ENCODE data around the gene MT1M.
"Not testable (repeated sequence)": the region's sequence is repeated elsewhere in the genome, so short reads cannot be mapped to it uniquely, and the experiment has no call there.

Gene MT1M

GRCh38 chr16:56632156-56632847, at the start of gene MT1M:
TSS of gene MT1M (plus strand) at chr16:56632659. CDS start at chr16:56632732, 73 bp downstream.
- DNase-seq (ENCODE audit: low spot score): no peak

GRCh38 chr16:56582911-56583310, 49.5 kb upstream of the MT1M start:
- not testable (repeated sequence) for DNase-seq (ENCODE audit: low spot score)

- no peak for DNase-seq (ENCODE audit: low spot score)
These were observed 48.9 kb upstream of the MT1M start for GRCh38 chr16:56583351-56584168.

DNA sequence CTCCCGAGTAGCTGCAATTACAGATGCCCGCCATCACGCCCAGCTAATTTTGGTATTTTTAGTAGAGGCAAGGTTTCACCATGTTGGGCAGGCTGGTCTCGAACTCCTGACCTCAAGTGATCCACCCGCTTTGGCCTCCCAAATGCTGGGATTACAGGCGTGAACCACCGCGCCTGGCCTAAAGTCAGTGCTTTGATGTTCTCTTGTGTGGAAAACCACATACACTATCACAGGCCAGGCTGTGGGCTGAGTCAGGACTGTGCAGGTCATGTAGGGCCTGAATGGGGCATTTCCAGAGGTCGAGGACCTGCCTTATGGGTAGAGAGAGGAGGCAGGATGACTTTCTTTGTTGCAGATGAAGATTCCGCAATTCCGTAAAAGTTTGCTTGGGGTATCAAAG, 48.2 kb upstream of the MT1M start:
- no peak for DNase-seq (ENCODE audit: low spot score)

- DNase-seq (ENCODE audit: low spot score): no peak
These were observed 43.7 kb upstream of the MT1M start for GRCh38 chr16:56588781-56589140.

DNA sequence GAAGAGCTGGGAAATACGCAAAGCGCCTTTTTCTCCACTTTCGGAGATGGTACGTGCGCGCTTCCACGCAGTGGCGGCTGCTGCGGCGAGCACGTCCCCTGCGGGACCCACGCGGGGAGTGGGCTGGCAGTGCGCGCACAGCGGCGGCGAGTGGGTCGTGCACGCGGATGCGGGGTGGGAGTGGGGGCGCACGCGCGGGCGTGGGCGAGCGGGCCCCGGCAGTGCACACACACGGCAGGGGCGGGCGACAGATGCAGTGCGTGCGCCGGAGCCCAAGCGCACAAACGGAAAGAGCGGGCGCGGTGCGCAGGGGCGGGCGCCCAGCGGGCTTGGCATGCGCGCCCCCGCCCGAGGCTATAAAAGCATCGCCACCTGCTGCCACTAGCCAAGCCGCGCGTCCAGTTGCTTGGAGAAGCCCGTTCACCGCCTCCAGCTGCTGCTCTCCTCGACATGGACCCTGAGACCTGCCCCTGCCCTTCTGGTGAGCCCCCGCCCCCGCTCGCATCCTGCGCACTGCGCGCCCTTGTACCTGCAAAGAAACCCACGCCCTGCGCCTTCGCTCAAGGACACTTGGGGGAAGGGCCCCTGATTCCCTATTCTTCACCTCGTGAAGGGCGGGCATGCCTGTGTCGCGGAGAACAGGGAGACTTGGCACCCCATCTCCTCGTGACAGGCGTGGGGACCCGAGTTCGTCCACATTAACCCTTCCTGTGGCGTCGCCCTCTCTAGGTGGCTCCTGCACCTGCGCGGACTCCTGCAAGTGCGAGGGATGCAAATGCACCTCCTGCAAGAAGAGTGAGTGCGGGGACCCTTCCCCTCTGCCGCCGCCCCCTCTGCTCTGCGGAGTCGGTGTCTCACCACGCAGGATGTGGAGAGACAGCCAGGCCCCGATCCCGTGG, 43.1 kb upstream of the MT1M start, which contains the start of gene MT3:
MT3 (plus strand) TSS at position 388 of the 899 bp plus-strand sequence; CDS start at position 451, 63 bp downstream.
- no peak for DNase-seq (ENCODE audit: low spot score)

DNA sequence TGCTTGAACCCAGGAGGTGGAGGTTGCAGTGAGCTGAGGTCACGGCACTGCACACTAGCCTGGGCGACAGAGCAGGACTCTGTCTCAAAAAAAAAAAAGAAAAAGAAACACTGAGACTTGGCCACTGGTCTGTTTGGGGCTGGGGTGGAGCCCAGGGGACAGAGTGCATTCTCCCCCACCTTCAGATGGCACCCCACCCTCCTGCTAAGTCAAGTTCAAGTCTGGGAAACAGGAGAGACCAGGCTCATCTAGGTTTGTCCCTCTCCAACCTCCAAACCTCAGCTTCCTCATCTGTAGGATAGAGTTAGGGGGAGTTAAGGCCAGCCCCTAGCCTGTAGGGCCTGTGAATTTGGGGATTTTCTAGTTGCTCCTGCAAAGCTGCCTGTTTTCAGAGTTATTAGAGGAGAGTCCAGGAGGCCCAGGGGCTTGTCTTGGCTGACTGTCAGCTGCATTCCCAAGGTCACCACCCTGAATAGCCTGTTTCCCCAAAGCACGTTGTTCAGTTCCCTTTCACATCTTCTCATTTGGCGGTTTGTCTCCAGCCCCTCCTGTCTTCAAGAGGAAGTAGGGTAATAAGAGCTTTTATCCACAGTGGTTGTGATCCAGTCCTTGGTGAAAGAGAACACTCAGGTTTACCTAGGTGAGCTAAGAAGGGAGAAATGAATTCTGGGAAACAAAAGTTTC, 40.9 kb upstream of the MT1M start:
- DNase-seq (ENCODE audit: low spot score): no peak

DNA sequence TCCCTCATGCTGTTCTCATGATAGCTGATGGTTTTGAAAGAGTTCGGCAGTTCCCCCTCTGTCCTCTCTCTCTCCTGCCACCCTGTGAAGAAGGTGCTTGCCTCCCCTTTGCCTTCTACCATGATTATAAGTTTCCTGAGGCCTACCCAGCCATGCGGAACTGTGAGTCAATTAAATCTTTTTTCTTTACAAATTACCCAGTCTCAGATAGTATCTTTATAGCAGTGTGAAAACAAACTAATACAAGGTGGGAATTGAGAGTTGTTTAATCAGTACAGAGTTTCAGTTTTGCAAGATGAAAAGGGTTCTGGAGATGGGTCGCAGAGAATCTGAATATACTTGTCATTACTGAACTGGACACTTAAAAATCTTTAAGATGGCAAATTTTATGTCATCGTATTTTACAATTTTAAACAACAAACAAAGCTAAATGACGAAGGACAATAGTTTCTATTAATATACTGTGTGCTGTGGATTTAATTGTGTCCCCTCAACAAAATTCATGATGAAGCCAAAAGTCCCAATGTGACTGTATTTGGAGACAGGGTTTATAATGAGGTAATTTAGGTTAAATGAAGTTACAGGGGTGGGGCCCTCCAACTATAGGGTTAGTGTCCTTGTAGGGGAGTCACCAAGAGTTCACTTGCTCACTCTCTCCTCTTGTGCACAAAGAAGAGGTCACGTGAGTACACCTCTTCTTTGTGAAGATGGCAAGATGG, 38.7 kb upstream of the MT1M start:
- no peak for DNase-seq (ENCODE audit: low spot score)

GRCh38 chr16:56594292-56594619, 38.2 kb upstream of the MT1M start:
- DNase-seq (ENCODE audit: low spot score): no peak

- peak; percentile 48 for DNase-seq (ENCODE audit: low spot score)
These were observed 32.0 kb upstream of the MT1M start for GRCh38 chr16:56600398-56600999.

- no peak for DNase-seq (ENCODE audit: low spot score)
These were observed 31.1 kb upstream of the MT1M start for GRCh38 chr16:56601325-56601724.

GRCh38 chr16:56603589-56603988, 28.9 kb upstream of the MT1M start:
- DNase-seq (ENCODE audit: low spot score): peak; percentile 53

- no peak for DNase-seq (ENCODE audit: low spot score)
These were observed 27.5 kb upstream of the MT1M start for GRCh38 chr16:56604966-56605365.

DNA sequence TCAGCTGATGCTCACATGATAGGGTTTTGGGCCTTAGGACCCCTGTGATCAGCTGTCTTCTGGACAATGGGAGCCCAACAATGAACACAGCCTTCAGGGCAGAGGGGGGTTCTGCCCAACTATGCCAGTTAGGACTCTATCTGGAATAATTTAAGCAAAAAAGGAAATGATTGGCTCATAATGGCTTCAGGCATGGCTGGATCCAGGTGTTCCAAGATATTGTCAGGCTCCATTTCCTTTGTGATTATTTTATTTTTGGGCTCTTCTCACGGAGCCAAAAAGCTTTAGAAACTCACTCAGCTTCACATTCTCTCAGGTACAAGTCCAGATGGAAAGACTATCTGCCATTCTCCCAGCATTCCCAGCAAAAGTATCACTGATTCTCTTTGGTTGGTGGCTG, 27.0 kb upstream of the MT1M start:
- no peak for DNase-seq (ENCODE audit: low spot score)

DNA sequence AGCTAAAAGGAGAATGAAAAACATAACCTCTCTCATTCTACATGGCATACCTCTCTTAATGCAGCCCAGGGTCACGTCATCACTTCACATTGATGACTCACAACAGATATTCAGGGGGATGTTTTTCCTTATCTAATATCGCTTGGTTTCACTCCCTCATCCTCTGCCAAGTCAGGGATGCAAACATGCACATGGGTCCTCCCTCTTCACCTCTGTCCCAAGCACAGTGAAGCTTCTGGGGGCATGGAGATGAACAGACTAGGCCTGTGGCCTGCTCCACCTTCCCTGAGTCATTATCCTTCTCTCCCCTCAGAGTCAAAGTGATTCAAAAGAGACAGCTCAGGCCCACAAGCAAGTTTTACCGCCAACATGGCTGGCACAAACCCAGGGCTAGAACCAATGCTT, 26.4 kb upstream of the MT1M start:
- DNase-seq (ENCODE audit: low spot score): peak; percentile 52

GRCh38 chr16:56606476-56607108, 25.9 kb upstream of the MT1M start:
- DNase-seq (ENCODE audit: low spot score): peak; percentile 34

DNA sequence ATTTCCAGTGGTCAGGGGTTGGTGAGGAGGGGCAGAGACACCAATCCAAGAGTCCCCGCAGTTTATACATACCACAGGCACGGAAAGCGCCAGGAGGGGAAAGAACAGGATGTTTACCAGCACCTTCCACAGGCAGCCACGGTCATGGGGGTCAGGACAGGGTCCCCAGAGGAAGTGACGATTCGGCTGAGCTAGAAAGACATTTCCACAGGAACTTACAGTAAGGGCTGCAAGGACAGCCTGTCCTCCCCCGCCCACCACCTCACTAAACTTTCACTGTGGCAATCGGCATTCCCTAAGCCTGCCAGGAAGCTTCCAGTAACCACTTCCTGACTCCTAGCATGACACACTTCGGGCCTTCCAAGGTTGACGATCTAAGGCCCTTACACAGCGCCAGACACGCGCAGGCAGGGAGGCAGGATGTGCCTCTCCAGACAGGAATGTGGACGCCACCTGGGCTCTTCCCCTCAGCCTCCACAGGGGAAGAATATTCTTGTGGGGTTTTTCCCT, 25.3 kb upstream of the MT1M start:
- no peak for DNase-seq (ENCODE audit: low spot score)

DNA sequence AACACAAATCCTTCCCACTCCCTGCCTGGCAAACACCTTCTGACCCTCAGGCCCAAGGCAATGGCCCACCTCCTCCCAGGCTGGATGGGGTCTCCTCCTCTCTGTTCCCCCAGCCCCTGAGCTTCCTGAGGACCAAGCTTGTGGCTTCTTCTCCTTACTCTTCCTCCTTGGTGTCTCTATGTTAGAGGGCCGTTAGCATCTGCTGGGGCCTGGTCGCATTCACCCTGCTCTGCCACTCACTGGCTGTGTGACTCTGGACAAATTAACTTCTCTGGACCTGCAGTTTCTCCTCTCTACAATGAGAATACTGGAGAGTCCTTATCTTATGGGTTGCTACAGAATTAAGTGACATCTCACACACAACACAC, 24.8 kb upstream of the MT1M start:
- no peak for DNase-seq (ENCODE audit: low spot score)

GRCh38 chr16:56608043-56608875, 24.2 kb upstream of the MT1M start, which contains the start of gene MT2A:
TSS of gene MT2A (plus strand) at chr16:56608584. CDS start at chr16:56608656, 72 bp downstream.
- peak; percentile 89 for DNase-seq (ENCODE audit: low spot score)

All from hematopoietic multipotent progenitor cell treated with erythropoietin and hydrocortisone succinate and interleukin-3 and kit ligand, for 17 days (in vitro differentiated cells).